HG02852 (cell line): ENCODE results near the gene SLC39A9.

Source experiments
- ATAC-seq: cut with Tn5 transposase; IDR thresholded peaks from one replicate; pipeline ENCODE4 v1.9.1; 2021; ENCODE audit warnings: mild to moderate bottlenecking, moderate library complexity; ENCODE audit not compliant: unreplicated experiment

SLC39A9 gene

DNA sequence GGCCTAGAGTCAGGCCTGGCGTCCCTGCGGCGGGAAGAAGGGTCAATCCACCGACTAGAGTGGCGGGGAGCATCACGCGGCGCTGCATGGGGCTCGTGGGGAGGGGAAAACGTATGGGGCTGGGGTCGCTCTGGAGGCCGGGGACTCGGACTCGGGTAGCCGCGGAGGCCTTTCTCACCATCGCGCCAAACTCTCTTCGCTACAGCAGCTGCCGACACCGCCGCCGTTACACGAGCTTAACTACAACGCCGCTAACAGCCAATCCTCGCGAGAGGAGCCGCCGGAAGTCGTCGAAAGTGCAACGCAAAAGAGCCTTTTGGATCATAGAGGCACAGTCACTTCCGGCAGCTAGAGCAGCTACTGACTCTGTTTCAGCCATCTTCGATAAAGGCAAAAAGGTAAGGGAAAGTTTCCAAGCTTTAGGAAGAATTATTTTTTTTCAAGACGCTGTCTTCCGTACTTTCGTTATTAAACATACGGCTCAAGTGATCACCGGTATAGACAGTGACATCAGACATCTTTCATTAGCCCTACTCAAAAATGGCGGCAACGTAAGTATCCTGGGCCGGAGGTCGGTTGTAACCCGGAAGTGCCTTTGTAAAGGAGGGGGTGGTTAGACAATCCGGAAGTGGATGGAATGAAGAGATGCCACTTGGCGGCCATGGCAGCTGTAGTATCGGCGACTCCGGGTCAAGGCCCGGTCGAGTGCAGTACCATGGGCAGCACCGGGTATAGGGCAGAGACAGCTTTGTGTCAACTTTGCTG is at the start of gene SLC39A9, which contains the start of gene ERH:
SLC39A9 (plus strand) TSS at position 640 of the 765 bp plus-strand sequence. CDS start 678 bp downstream, outside the sequence.
ERH (minus strand) TSS at position 247 of the 765 bp plus-strand sequence; CDS start at position 181, 66 bp downstream.
- peak; percentile 90 for ATAC-seq

DNA sequence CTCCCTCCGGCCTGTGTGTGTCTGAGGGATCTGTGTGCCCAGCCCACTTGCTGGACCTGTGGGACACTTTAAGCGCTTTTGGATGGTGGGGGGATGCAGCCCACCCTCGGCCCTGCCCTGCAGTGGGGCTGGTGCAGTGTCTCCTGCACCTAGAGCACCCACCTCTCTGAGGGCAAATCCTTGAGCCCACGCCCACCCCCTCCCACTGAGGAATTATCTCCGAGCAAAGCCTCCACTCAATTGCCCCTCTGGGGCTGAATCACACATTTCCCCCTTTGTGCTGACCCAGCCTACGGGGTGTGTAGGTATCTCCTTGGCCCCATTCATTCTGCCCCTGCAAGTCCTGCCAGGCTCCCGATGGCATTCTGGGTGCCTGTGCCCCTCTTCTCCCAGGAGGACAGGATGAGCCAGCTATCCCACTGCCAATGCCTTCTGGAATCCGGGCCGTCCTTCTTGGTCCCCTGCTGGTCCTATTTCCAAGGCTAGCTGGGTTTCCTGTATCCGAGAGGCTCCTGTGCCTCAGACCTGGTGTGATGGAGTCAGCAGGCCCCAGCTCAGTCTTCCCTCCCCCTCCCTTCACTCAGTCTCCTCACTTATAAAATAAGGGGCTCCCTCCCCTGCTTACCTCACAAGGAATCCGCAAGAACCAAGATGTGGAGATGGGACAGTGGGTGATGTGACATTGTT is 49.3 kb upstream of the SLC39A9 start:
- ATAC-seq = no peak

- ATAC-seq = no peak
These were observed 47.6 kb upstream of the SLC39A9 start for GRCh38 chr14:69350892-69351291.

DNA sequence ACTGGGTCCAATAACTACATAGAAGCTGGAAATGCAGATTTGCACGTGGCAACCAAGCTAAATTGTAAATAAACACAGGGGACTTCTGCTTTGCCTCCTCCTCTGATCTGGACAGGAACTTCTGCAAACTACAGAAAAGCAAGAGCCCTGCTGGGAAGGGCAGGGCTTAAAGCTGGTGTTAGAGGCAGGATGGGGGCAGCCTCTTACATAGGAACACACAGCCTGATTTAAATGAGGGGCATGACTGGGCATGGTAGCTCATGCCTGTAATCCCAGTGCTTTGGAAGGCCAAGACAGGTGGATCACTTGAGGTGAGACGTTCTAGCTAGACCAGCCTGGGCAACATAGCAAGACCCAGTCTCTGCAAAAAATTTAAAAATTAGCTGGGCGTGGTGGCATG is 47.1 kb upstream of the SLC39A9 start:
- ATAC-seq = no peak

DNA sequence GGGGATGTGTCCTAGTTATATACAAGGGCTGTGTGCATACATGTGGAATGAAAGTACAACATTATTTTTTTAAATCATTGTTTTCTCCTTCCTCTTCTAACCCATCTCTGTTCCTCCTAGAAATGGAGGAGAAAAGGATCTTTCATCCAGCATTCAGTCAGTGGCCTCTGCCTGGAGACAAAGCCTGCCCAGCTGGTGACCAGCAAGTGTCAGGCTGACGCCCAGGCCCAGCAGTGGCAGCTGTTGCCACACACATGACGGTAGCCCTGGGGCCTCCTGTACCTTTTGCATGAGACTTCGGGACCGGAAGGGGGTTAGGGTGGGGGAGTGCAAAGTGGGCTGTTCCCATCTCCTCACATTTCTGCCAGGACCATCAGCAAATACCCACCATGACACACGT is 46.6 kb upstream of the SLC39A9 start:
- no peak for ATAC-seq

GRCh38 chr14:69353168-69353567 is 45.3 kb upstream of the SLC39A9 start:
- ATAC-seq = no peak

DNA sequence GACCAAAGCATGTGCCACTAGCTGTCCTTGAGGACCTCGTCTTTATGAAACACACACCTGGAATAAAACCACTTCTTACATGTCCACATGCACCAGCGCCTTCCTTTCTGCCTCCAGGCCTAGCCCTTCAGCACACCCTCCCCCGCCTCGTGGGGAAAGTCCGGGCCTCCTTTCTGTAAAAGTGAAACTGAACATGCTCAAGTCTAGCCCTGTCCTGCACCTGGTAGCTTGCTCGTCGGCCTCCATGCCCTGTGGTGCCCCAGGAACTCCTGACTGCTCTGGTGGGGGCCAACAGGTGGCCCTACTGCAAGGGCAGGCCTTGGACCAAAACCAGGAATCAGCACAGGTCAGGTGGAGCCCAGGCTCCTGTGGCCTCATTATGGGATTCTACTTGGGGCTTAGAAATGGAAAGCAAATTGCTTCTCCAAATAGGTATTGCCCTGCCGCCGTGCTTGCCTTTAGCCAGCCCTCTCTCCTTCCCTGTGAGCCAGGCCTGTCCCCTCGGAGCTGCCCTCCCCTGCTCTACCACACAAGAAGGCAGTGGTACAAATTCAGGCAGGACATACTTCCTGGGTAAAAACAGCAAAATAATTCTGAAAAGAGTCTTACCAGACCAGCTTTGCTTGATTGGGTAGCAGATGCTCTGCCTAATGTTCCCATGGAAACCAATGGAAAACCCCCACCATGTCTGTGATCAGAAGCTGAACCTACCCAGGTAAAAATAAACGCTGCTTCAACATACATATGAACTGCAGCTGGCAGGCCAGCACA is 43.9 kb upstream of the SLC39A9 start:
- peak; percentile 92 for ATAC-seq

- no peak for ATAC-seq
These were observed 43.3 kb upstream of the SLC39A9 start for GRCh38 chr14:69355154-69355597.

DNA sequence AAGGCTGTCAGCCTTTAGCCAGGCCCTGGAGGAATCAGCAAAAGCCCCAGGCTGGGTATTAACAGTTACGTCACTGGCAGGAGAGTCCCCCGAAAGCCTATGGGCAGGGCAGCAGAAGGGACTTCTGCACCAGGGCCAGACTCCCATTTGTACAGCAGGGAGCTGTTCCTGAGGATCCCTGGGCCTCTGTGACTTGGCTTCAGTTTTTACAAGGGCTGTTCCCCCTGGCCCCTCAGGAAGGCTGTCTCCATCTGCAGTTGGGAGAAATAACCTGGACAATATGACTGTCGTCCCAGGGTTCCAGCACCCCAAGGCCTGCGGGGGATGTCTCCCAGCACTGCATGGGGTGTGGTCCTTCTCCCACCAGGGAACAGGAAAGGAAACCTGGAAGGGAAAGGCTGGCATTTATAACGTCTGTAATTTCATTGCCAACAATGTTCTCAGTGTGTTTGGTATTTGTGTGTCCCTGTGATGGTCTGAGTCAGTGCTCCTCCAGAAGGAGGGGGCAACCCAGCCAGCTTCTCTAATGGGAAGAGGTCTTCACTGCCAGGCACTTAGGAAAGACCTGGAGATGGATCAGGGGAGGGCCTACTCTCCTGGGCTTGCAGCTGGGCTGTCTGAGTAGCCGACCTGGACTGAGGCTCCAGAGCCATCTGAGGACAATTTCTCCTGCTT is 42.7 kb upstream of the SLC39A9 start:
- ATAC-seq = no peak

DNA sequence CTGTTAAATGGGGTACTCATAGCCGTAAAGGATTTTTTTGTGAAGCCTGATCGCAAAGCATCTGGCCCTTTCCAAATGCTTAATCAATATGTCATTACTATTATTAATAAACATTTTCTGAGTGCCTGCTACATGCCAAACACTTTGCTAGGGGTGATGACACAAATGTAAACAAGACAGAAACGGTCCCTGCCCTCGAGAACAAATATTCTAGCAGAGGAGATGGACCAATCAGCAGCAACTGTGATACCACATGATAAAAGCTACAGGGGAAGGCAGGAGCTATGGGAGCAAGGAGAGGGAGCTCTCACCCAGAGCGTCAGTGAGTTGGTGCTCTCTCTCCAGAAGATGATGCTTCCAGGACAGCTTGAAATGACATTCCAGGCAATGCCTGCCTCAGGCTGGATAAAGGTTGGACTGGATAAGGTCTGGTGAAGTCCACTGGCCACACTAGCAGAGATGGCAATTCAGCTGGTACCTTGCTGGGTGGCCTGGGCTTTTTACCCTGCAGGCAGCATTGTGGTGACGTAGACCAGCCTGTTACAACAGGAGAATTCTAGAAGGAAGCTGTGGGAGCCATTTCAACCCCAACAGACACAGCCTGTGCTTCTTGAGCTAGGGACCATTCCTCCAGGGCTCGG is 41.5 kb upstream of the SLC39A9 start:
- no peak for ATAC-seq

GRCh38 chr14:69357544-69358200 is 40.8 kb upstream of the SLC39A9 start:
- no peak for ATAC-seq

DNA sequence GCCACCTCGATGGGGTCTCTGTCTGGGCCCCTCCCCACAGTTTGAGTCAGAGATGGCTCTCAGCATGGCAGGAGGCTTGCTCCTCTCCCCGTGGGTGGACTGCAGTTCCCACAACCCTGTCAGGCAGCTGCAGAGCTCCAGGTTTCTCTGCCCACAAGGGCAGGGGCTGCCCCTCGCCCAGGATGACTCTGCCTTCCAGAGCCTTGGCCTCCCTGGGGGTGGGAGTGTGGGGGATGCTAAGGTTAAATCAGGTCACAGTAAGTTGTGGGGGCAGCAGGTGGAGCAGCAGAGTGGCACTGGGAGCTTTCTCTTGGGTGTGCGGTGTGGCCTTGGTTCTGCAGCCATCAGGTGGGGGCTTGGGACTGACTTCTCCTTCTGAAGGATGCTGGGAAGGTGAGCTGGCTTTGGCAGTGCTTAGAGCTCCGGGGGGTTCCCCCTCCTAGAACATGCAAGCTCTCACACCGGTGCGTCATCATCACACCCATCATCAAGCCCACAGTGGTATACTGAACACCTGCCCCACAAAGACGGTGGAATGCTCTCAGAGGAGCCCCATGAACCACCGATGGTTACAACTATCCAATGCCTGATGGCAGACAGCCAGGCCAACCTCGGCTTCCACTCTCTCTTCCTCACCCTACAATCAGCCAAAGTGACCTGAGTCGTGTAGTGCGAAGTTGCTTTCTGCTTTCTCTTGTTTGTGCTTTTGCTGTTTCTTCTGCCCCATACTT is 40.1 kb upstream of the SLC39A9 start:
- ATAC-seq = no peak

GRCh38 chr14:69358966-69359365 is 39.5 kb upstream of the SLC39A9 start:
- ATAC-seq = no peak

GRCh38 chr14:69360438-69361108 is 37.9 kb upstream of the SLC39A9 start:
- ATAC-seq = no peak

DNA sequence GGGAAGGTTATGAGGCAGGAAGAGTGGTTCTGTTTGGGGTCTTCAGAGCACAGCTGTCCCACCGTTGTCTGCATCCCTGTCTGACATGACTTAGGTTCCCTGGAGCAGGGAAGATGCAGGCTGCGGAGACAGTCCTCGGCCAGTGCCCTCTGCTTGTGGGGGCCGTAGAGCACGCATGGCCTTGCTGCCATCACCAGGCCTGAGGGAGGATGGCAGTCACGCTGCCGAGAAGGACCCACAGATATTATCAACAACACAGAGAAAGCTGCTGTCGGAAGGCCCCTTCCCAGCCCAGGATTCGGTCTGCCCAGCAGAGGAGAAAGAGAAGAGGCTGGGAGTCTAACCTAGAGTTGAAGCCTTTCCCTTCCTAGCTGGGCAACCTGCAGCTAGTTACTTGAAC is 35.4 kb upstream of the SLC39A9 start:
- ATAC-seq = no peak

DNA sequence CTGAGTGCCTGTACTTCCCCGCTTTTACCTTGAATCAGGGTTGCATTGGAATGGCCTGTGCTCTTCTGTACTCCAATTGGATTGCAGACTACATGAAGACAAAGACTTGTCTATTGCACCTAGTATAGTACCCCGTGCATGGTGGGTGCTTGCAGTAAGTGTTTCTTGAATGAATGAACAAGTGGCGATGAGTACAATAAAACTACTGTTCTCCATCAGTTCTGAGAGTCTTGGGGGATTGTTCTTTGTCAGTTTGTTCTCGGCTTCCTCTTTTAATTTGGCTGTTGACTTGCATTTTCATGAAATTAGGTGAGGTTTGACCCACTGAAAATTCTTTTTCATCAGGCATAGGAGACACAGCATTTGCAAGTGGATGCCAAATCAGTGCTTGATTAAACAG is 34.5 kb upstream of the SLC39A9 start:
- no peak for ATAC-seq

DNA sequence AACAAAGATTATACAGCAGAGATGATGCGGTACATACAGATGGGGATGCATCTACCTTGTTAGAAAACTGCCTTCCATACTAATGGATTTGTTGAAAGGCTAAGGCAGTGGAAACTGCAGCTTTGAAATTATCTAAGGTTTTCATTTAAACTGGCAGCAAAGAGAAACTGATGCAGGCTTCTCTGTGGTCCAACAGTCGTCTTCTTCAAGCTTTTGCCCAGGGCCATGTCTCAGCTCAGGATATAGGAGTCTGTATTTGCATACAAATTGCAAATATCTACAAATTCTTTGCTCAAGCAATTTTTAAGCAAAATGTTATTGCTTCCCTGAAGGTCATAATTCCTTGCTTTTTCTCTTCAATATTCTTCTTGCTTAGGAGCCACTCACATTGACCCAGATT is 34.1 kb upstream of the SLC39A9 start:
- ATAC-seq = no peak

- ATAC-seq = no peak
These were observed 32.4 kb upstream of the SLC39A9 start for GRCh38 chr14:69366069-69366468.

DNA sequence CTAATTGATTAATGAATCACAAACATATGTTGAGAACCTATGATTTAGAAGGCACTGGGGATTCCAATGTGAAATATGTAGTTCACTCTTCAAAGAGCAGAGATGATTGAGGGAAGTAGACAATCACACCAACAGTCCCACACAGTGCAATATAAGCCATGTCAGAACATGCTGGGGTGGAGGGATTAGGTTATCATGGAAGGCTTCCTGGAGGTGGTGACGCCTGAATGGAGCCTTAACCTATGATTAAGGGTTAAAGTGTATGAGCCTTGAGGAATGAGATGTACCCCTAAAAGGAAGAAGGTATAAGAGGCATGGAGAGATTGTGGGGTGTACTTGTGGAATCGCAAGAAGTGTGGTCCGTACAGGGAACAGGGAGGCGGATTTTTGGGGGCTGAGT is 31.7 kb upstream of the SLC39A9 start:
- no peak for ATAC-seq
